ENCODE data around the gene GNG2.

GNG2 gene

DNA sequence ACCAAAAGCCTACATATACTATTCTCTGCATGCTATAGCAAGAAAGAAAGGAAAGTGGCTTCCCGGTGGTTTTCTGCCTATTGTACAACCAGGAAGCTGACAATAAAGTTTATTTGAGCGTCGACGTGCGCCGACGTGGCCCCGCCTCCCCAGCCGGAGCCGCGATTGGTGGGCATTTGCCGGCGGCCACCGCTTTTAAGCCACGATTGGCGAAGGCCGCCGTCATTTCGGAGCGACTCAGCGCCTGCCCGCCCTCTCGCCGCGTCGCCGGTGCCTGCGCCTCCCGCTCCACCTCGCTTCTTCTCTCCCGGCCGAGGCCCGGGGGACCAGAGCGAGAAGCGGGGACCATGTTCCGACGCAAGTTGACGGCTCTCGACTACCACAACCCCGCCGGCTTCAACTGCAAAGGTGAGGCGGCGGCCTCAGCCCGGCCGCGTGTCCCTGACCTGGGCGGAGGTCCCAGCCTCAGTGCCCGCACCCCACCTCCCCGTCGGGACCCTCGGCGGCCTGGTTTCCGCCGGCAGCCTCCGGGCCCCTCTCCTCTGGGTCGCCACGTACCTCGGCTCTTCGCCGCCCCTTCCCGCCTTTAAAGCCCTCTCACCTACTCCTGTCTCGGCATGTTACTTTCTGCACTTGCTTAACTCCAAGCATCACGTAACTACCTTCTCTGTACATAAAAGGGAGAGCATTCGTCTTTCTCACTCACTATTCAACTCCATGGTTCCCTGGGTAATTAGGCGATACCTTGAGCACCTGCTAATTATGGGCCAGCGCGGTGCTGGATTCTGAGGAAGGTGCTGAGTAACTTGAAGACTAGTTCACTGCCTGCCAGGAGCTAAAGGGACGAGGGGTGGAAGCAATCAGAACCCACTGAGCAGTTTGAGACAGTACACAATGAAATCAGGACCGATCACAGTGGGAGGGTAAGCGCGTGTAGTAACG lies 129.2 kb downstream of the GNG2 start, which contains the start of gene RTRAF:
RTRAF (plus strand) TSS at position 254 of the 942 bp plus-strand sequence; CDS start at position 348, 94 bp downstream.
- in situ Hi-C loops (cut with HindIII; ENCODE audit: low sequenced_read_pairs) = loop anchor here (5.0 kb wide), 1 partner anchor 143 kb away; no protein-coding TSS in a partner anchor

GRCh38 chr14:51990488-51990887 lies 130.1 kb downstream of the GNG2 start:
- in situ Hi-C loops (cut with HindIII; ENCODE audit: low sequenced_read_pairs) = loop anchor here (5.0 kb wide), 1 partner anchor 142 kb away; no protein-coding TSS in a partner anchor

GRCh38 chr14:51993285-51993920 lies 133.0 kb downstream of the GNG2 start:
- in situ Hi-C loops (cut with HindIII; ENCODE audit: low sequenced_read_pairs) = loop anchor here (5.0 kb wide), 1 partner anchor 139 kb away; no protein-coding TSS in a partner anchor

DNA sequence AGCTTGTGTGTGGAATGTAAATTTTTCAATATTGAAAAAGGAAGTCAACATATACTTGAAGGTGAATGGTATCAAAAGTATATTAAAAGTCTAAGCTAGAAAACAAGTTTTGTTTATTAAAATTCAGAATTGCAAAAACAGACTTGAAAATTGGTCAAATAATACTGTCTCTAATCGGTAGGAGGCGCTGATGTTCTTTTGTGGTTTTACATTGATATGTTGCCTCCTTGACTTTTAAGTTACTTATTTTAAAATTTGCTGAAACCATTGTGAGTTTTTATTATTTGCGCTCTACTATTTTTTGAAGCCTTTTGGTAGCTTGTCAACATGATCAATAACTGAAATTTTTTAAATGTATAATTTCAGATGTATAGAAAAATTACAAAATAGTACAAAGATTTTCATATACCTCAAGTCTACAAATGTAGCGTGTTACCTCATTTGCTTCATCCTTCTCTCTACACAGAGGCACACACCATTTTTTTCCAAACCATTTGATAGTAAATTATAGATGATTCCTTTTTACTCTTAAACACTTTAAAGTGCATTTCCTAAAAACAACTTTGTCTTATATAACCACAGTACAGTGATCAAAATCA lies 135.8 kb downstream of the GNG2 start:
- in situ Hi-C loops (cut with HindIII; ENCODE audit: low sequenced_read_pairs) = loop anchor here (5.0 kb wide), 1 partner anchor 56 kb away; no protein-coding TSS in a partner anchor

GRCh38 chr14:51998348-51998747 lies 137.9 kb downstream of the GNG2 start:
- in situ Hi-C loops (cut with HindIII; ENCODE audit: low sequenced_read_pairs) = loop anchor here (5.0 kb wide), 1 partner anchor 54 kb away; no protein-coding TSS in a partner anchor

- in situ Hi-C loops (cut with HindIII; ENCODE audit: low sequenced_read_pairs) = loop anchor here (5.0 kb wide), 1 partner anchor 53 kb away; no protein-coding TSS in a partner anchor
Observed at GRCh38 chr14:51999084-51999483, 138.7 kb downstream of the GNG2 start.

GRCh38 chr14:52000019-52000582 lies 139.7 kb downstream of the GNG2 start:
- in situ Hi-C loops (cut with HindIII; ENCODE audit: low sequenced_read_pairs) = no loop called here

GRCh38 chr14:52000696-52001095 lies 140.3 kb downstream of the GNG2 start:
- in situ Hi-C loops (cut with HindIII; ENCODE audit: low sequenced_read_pairs) = no loop called here

- in situ Hi-C loops (cut with HindIII; ENCODE audit: low sequenced_read_pairs) = no loop called here
Observed at GRCh38 chr14:52002542-52002941, 142.1 kb downstream of the GNG2 start.

DNA sequence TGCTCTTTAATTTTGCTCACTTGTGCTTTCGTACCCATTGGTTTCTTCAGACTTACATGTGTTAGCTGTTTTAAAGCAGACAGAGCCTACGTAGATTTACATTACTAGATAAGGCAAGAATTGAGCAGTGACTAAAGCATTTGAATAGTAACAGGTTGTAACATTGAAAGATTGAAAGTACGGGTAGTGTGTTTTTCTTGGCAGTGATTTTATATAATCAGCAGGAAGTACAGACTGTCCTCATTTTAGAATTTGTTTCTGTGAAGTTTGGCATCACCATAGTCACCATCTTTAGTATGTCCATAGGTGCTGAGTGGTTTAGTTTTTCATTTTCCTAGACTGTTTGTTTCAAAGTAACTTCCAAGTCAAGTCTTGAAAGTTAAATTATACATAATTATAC lies 142.9 kb downstream of the GNG2 start:
- in situ Hi-C loops (cut with HindIII; ENCODE audit: low sequenced_read_pairs) = no loop called here

GRCh38 chr14:52005625-52006024 lies 145.2 kb downstream of the GNG2 start:
- in situ Hi-C loops (cut with HindIII; ENCODE audit: low sequenced_read_pairs) = no loop called here

DNA sequence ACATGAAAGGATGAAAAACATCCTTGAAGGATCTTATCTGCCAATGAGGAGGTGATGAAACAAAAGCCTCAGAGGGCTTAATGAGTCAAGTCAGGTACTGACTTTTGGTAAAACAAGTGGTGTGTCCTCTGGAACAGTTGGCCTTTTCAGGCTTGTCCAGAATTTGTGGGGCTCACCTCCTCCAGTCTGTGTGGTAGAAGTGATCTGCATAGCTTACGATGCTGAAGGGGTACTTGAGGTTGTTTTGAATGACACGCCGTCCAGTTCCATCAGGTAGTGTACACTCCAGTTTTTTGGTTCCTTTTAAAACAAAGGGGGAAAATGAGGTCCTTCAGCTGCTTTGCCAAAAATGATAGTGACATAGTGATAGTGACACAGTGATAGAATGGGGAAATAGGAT lies 145.9 kb downstream of the GNG2 start:
- in situ Hi-C loops (cut with HindIII; ENCODE audit: low sequenced_read_pairs) = no loop called here

GRCh38 chr14:52007211-52007610 lies 146.8 kb downstream of the GNG2 start:
- in situ Hi-C loops (cut with HindIII; ENCODE audit: low sequenced_read_pairs) = no loop called here

DNA sequence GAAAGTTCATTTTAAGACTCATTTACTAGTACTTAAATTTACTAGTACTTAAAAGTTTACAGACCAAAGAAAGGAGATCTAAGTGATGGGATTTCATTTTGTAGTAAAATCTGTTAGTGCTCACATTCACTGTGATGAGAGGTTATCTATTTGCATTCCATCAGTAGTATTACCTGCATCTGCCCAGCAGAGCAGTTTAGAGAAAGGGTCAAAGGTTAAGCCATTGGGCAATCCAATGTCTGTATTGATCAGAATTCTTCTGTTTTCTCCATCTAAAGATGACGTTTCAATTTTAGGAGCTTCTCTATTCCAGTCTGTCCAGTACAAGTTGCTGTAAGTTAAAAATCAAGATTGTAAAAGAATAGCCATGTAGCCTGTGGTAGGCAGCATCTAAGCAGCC lies 147.2 kb downstream of the GNG2 start:
- in situ Hi-C loops (cut with HindIII; ENCODE audit: low sequenced_read_pairs) = no loop called here

GRCh38 chr14:52008136-52008535 lies 147.7 kb downstream of the GNG2 start:
- in situ Hi-C loops (cut with HindIII; ENCODE audit: low sequenced_read_pairs) = no loop called here

DNA sequence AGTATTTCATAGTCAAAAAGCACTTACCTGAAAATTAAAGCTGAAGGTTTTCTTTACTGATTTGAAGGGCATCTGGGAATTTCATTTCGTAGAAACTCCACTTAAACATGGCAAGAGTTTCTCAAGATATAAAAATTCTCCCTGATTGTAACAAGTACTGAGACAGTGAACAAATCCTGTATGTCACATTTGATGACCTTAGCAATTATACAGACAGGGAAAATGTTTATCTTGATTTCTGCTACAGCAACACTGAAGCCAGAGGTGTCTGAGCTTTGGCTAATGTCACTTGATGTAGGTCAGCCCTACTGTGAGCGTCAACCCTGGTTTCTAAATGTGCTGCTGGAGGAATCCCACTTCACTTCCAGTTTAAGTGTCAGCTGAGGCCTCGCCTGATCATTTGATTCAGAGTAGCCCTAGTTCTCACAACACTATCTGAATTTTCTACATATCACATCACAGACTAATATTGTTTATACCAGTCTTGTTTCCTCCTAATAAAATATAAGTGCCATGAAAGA lies 149.8 kb downstream of the GNG2 start:
- in situ Hi-C loops (cut with HindIII; ENCODE audit: low sequenced_read_pairs) = no loop called here

DNA sequence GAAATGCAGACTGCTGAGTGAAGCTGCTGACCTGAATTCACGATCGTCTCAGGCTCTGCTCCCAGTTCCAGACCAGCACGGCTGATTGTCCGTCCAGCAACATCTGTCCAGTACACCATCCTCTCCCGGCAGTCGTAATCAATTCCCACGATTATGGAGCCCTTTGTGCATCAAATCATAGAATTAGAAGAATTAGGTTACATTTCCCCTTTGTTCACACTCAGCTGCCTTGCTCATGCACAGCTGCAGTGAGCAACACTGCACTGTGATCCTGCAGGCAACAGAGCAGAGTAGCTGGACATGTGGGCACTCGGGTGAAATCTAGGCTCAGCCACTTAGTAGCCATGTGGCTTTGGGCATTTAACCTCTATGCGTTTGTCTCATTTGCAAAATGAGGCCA lies 151.1 kb downstream of the GNG2 start:
- in situ Hi-C loops (cut with HindIII; ENCODE audit: low sequenced_read_pairs) = no loop called here

GRCh38 chr14:52012635-52013034 lies 152.2 kb downstream of the GNG2 start:
- in situ Hi-C loops (cut with HindIII; ENCODE audit: low sequenced_read_pairs) = no loop called here

DNA sequence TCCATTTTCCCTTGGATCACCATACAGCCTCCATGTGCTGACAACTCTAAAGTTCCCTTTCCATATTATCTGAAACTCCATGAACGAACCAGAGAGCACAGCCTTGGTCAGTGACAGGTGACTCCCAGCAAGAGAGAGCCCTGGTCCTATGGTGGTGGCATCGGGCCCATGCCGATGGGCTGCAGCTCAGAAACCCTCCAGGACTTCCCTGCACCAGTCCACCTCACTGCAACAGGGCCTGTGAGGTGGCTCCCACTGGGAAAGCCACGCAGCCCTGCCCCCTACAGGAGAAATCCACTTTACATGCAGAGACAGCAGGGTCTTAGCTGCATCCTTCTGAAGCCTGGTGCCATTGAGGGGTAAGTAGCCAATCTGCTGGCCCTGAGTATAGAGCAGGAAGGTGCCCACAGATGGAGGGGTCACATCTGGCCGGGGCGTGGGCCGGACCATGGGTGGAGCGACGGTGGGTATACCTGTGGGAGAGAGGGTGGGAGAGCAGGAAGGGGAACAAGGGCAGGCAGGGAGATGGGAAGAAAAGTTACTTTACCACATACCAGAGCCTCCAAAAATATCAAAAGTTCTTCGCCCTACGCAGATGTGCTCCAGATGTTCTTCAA lies 153.7 kb downstream of the GNG2 start:
- in situ Hi-C loops (cut with HindIII; ENCODE audit: low sequenced_read_pairs) = no loop called here

DNA sequence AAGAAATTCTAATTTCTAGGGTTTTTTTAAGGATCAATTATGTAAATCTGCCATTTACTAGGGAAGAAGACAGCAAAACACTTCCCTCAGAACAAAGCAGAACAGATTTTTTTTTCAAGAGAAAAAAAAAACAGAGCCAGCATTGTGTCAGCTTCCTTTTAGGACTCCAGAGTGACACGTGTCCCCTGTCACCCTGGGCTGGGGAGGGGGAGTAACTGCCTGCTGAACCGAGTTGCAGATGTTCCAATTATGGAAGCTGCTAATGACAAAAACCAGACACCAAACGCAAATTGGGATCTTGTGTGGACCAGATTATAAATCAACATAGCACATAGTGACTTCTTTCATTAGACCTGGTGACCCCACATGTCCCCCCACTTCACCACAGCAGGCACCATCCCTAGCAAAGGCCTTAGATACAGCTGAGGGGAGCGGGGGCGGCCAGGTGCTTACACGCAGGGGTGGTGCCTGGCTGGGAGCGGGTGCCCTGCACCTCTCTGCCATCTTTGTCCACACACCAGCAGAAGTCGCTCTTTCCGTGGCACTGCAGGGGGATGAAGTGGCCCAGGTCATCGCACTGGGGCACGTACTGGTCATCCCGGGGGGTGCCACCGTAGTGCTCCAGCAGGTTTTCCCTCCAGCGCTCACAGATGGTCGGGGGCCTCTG lies 154.3 kb downstream of the GNG2 start:
- in situ Hi-C loops (cut with HindIII; ENCODE audit: low sequenced_read_pairs) = no loop called here

Data from endothelial cell of hepatic sinusoid (primary cell).